ENCODE data around the gene NUDT5.
"Not testable (repeated sequence)": the region's sequence is repeated elsewhere in the genome, so short reads cannot be mapped to it uniquely, and the experiment has no call there.

NUDT5 gene

DNA sequence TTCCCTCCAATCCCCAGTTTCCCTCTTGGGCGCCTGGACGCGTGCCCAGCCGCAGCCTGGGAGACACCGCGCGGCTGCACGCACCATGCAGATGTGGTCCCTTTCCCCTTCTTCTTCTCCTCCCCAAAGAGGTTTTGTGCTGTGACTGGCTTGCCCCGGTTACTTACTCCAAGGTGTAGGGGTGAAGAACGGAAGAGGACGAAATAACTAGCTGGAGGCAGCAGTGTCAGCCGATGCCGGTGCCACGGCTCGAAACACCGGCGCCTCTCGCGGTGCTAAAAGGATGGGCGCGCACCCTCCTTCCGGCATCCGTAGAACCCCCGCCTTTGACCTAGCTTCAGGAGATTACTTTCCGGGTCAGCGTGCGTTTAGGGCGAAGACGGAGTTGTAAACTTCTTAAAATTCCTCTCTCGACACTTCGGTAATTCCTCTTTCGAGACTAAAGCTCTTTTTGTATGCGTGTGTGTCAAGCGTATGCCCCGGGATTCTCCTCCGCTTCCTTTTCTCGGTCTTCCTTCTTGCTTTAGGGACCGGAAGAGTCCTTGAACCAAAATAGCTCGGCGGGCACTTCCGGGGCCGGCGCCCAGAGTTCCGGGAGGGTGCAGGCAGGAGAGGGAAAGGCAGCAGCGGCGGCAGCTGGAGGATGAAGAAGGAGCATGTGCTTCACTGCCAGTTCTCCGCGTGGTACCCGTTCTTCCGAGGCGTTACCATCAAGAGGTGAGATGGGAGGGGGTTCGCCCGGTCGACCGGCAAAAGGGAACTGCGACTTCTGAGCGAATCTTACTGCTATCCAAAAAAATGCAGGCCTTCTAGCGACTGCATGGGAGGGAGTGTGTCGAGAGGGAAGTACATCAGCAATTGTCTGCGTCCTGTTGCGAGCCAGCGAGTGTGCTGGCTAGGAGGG is at the start of gene NUDT5, which contains the start of gene CDC123:
NUDT5 (minus strand) TSS at position 289 of the 904 bp plus-strand sequence. CDS start 9,600 bp downstream, outside the sequence.
CDC123 (plus strand) TSS at position 586 of the 904 bp plus-strand sequence; CDS start at position 644, 58 bp downstream.
- peak; percentile 64 to 91 for DNase-seq

- no peak for DNase-seq
Measured at GRCh38 chr10:12243864-12244620, 48.4 kb upstream of the NUDT5 start.

DNA sequence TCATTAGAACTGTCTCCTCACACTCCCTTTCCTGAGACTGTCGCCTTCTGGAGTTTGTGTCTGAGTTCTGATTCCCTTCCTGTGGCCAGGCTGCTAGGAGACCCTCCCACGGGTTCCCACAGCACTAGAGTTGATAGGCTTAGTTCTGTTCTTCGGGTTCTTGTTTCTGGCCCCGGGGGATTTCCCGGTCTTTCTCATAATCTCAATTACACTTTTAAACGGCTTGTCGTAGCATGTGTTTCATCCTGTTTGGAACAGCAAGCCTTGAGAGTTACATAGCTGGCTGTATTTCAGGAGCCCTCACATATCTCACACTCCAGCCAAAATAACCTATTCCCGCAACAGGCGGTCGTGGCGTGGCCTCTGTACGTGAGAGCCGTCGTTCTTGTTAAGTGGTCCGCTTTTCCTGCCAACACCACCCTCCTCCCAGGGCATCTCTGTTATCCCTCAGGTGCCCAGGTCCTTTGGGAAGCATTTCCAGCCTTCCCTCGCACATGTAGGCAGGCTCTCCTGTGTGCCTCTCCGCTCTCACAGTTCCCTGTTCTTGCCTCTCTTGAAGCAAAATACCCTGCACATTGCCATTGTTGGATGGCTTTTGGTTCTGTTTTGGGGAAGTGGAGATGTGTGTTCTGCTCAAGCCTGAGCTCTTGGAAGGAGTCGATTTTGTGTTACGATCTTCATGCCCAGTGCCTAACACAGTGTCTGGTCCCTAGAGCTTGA is 46.3 kb upstream of the NUDT5 start:
- DNase-seq = no peak

GRCh38 chr10:12238821-12239220 is 43.1 kb upstream of the NUDT5 start:
- no peak for DNase-seq

GRCh38 chr10:12237265-12238220 is 41.9 kb upstream of the NUDT5 start:
- no peak for DNase-seq

- no peak for DNase-seq
Measured at GRCh38 chr10:12235796-12236195, 40.1 kb upstream of the NUDT5 start.

DNA sequence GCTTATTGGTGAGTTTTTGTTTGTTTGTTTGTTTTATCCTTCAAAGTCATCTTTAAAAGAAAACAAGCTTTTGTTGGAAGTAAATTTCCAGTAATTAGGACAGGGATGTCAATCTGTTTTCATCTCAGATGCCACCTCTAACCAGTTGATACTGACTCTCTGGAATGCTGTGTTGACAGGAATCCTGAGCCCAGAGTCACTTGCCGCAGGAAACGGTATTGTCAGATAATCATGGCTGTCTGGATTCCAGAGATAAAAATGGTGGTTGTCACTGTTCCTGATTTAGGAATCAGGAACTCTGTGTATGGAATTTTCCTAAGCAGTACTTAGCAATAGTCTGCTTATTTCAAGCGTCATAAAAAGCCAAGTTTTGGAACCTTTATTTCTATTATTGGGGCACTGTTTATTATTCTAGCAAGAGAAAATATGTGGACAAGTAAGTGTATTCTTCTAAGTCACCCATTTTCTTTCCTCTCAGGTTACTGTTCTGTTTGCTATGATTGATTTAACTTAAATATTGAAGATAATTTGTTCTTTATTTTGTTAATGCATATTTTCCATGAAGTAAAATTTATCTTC is 39.5 kb upstream of the NUDT5 start:
- no peak for DNase-seq

GRCh38 chr10:12234687-12235086 is 39.0 kb upstream of the NUDT5 start:
- DNase-seq = not testable (repeated sequence)

DNA sequence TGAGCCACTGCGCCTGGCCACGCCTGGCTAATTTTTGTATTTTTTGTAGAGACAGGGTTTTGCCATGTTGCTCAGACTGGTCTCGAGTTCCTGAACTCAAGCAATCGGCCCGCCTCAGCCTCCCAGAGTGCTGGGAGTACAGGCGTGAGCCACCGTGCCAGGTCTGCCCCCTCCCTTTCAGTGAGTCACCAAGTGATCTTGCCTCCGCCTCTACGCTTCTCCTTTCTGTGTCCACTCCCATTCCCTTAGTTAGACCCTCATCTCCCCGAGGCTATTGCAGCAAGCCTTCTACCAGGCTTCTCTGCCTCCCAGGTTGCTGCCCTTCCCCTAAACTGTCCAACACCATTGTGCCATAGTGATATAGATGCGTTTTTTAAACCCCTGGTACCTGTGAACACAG is 33.2 kb upstream of the NUDT5 start:
- DNase-seq = no peak

- DNase-seq = not testable (repeated sequence)
Measured at GRCh38 chr10:12226438-12226837, 30.7 kb upstream of the NUDT5 start.

DNA sequence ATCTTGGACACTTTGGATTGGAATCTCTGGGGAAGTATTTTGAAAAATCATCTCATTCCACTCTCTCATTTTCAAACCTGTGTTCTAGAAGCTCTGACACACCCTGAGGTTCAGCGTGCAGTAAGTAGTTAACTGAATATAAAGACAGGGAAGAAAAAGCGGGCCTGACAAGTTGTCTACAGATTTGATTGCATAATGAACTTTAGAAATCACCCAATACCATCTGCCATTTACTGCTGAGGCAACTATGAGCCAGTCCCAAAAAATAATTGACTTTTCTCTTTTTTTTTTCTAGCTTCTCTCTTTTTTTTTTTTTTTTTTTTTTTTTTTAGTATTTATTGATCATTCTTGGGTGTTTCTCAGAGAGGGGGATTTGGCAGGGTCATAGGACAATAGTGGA is 29.8 kb upstream of the NUDT5 start:
- no peak for DNase-seq

- peak in 1 of 2 experiments; percentile 7 for DNase-seq
Measured at GRCh38 chr10:12221323-12222298, 25.9 kb upstream of the NUDT5 start.

DNA sequence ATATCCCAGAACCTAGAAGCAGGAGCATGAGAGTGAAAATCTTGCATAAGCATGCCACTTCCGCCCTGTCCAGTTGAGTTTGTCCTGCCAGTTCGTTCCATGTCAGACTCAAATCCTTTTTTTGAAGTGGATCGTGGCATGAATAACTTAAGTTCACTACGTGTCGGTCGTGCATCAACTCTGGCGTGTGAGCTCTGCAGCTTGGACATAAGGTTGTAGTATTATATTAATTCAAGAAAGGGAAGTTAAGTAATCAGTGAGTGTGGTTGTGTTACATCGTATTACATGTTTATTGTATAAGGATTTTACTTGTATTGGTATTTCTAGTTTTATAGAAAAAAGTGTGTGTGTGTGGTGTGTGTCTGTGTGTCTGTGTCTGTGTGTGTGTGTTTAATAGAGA is 23.3 kb upstream of the NUDT5 start:
- no peak for DNase-seq

GRCh38 chr10:12214763-12215218 is 19.1 kb upstream of the NUDT5 start:
- DNase-seq = peak in 1 of 2 experiments; percentile 32

GRCh38 chr10:12214093-12214492 is 18.4 kb upstream of the NUDT5 start:
- DNase-seq = no peak

- DNase-seq = no peak
Measured at GRCh38 chr10:12213621-12214020, 17.9 kb upstream of the NUDT5 start.

DNA sequence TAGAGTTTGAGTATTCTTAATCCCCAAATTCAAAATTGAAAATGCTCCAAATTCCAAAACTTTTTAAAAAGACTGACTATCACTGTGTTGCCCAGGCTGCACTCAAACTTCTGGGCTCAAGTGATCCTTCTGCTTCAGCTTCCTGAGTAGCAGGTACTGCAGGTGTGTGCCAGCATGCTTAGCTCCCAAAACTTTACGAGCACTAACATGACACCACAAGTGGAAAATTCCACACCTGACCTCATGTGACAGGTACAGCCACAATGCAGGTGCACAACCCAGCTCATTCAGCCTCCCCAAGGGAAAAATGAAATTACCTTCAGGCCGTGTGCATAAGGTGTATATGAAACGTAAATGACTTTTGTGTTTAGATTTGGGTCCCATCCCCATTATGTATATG is 16.8 kb upstream of the NUDT5 start:
- no peak for DNase-seq

DNA sequence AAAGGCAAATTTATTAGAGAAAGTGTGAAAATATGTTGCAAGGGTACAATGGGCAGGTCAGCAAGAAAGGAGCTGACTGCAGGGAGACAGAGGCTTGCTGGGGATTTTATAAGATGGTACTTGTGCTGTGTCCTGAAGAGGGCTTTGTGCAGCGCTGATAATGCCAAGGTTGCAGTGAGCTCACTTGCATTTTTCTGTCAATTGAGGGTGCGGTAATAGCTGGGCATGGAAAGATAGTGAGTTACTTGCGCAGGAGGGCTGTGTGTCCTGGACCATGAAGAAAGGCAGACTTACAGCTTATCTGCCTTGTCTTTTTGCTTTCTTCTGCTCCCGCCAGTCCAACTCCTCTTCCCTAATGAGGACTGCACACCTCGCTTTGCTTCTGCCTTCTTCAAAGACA is 12.8 kb upstream of the NUDT5 start:
- DNase-seq = no peak

DNA sequence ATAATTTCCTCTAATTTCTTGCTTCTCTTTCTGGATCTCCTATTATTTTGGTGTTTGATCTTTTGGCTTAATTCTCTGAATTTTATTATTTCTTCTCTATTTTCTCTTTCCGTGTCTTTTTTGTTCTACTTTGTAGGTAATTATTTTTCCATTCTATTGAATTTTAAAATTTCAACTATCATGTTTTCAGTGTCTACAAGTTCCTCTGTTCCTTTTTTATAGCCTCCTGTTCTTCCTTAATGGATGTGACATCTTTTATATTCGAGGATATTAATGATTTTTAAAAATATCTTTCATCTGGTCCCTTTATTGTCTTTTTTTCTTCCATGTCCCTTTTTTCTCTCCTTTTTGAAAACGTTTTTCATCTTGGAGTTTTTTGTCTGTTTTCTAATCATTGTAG is 11.4 kb upstream of the NUDT5 start:
- no peak for DNase-seq

GRCh38 chr10:12205082-12205481 is 9.4 kb upstream of the NUDT5 start:
- no peak for DNase-seq

Measured in SW 1271 (cell line).